KBM-7 (cell line): ENCODE results near the gene LRRC55.
"Not testable (repeated sequence)": the region's sequence is repeated elsewhere in the genome, so short reads cannot be mapped to it uniquely, and the experiment has no call there.

Experiments used
- DNase-seq: peaks from one replicate; pipeline ENCODE4 v3.0.0-alpha.2; 2015
- in situ Hi-C: fragments of 300-500 bp; cut with MboI; formaldehyde crosslinking; loops from 2 replicates; pipeline ENCODE4 v1.14.3; 2020; ENCODE audit warnings: low sequenced_read_pairs, low pct_unique_long_range_greater_than_20kb, mixed read lengths

The LRRC55 gene

GRCh38 chr11:57158180-57158579 is 23.6 kb upstream of the LRRC55 start:
- no peak for DNase-seq
- in situ Hi-C loops = no loop called here

- no peak for DNase-seq
- in situ Hi-C loops = no loop called here
Measured at GRCh38 chr11:57158599-57158998, 23.2 kb upstream of the LRRC55 start.

- no peak for DNase-seq
- in situ Hi-C loops = no loop called here
Measured at GRCh38 chr11:57160665-57161064, 21.1 kb upstream of the LRRC55 start.

- DNase-seq = no peak
- in situ Hi-C loops = no loop called here
Measured at GRCh38 chr11:57161351-57161750, 20.4 kb upstream of the LRRC55 start.

GRCh38 chr11:57162179-57162898 is 19.4 kb upstream of the LRRC55 start:
- no peak for DNase-seq
- in situ Hi-C loops = no loop called here

- in situ Hi-C loops = no loop called here
- no peak for DNase-seq
Measured at GRCh38 chr11:57163160-57163868, 18.4 kb upstream of the LRRC55 start.

- no peak for DNase-seq
- in situ Hi-C loops = no loop called here
Measured at GRCh38 chr11:57164317-57164716, 17.4 kb upstream of the LRRC55 start.

GRCh38 chr11:57167125-57167846 is 14.5 kb upstream of the LRRC55 start:
- in situ Hi-C loops = no loop called here
- no peak for DNase-seq

- in situ Hi-C loops = not testable (repeated sequence)
Measured at GRCh38 chr11:57169732-57170313, 11.9 kb upstream of the LRRC55 start.

GRCh38 chr11:57172031-57172430 is 9.7 kb upstream of the LRRC55 start:
- in situ Hi-C loops = no loop called here
- no peak for DNase-seq

More at GRCh38 chr11:57169732-57170313, 11.9 kb upstream of the LRRC55 start:
- not testable (repeated sequence) for DNase-seq

GRCh38 chr11:57174656-57175055 is 7.1 kb upstream of the LRRC55 start:
- no peak for DNase-seq
- in situ Hi-C loops = no loop called here

- in situ Hi-C loops = no loop called here
- DNase-seq = no peak
Measured at GRCh38 chr11:57175478-57175877, 6.3 kb upstream of the LRRC55 start.

- no peak for DNase-seq
- in situ Hi-C loops = no loop called here
Measured at GRCh38 chr11:57178334-57178733, 3.4 kb upstream of the LRRC55 start.

- in situ Hi-C loops = no loop called here
- DNase-seq = no peak
Measured at GRCh38 chr11:57179681-57180080, 2.1 kb upstream of the LRRC55 start.

GRCh38 chr11:57180081-57180561 is 1.6 kb upstream of the LRRC55 start:
- no peak for DNase-seq
- in situ Hi-C loops = no loop called here

- in situ Hi-C loops = no loop called here
- no peak for DNase-seq
Measured at GRCh38 chr11:57180964-57181363, 789 bp upstream of the LRRC55 start.

- no peak for DNase-seq
- in situ Hi-C loops = no loop called here
Measured at GRCh38 chr11:57182896-57183295, 1.1 kb downstream of the LRRC55 start.

GRCh38 chr11:57190548-57190947 is 8.8 kb downstream of the LRRC55 start:
- no peak for DNase-seq
- in situ Hi-C loops = no loop called here

GRCh38 chr11:57191311-57192219 is 9.8 kb downstream of the LRRC55 start:
- DNase-seq = no peak
- in situ Hi-C loops = no loop called here
